Measurements from ENCODE around the gene PIGS.

The PIGS gene

DNA sequence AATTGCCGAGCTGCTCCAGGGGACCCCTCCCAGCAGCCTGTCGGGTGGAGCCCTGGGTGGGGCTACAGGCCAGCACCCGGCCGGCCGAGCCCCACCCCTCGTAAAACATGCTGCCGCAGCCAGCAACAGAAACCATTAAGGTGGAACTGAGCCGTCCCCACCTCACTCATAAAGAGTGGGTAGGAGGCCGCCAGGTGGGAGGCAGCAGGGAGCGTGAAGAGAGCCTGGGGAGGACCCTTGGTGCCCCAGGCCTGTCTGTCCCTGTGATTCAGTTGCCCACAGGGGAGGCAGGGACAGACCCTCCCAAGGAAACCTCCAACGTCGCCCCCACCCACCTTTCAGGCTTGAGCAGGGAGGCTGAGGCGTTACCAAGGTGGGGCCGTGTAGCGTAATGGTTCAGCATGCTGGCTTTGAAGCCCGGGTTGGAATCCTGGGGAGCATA, 56.7 kb downstream of the PIGS start:
- no peak for DNase-seq (ENCODE audit: extremely low spot score)

GRCh38 chr17:28513476-28513875, 57.8 kb downstream of the PIGS start:
- no peak for TF ChIP-seq FOXA1 (IDR thresholded peaks at IDR 0.05)
- no peak for TF ChIP-seq L3MBTL2 (conservative IDR thresholded peaks at IDR 0.05)
- no peak for TF ChIP-seq NFRKB (IDR thresholded peaks at IDR 0.05)
- no peak for TF ChIP-seq SUZ12 (IDR thresholded peaks at IDR 0.05)
- TF ChIP-seq FOXM1 (IDR thresholded peaks at IDR 0.05; ENCODE audit: borderline replicate concordance): no peak
- no peak for TF ChIP-seq ARNT (IDR thresholded peaks at IDR 0.05)
- TF ChIP-seq BHLHE40 (IDR thresholded peaks at IDR 0.05; ENCODE audit: borderline replicate concordance): no peak
- no peak for TF ChIP-seq CTBP1 (IDR thresholded peaks at IDR 0.05; ENCODE audit: borderline replicate concordance)
- no peak for TF ChIP-seq ZNF384 (IDR thresholded peaks at IDR 0.05)
- POLR2A ChIA-PET: no interaction called here
- CTCF ChIA-PET: interaction anchor here (0.6 kb wide), 1 partner anchor 16 kb away, joined by 3 read pairs; no protein-coding TSS in a partner anchor
- no peak for DNase-seq (ENCODE audit: extremely low spot score)

More for the DNA sequence above, 56.7 kb downstream of the PIGS start:
- CTCF ChIA-PET: no interaction called here
- no peak for TF ChIP-seq ZNF384 (IDR thresholded peaks at IDR 0.05)
- no peak for TF ChIP-seq LEF1 (IDR thresholded peaks at IDR 0.05; ENCODE audit: borderline replicate concordance)
- no peak for TF ChIP-seq SP1 (IDR thresholded peaks at IDR 0.05)
- TF ChIP-seq HDGF (IDR thresholded peaks at IDR 0.05; ENCODE audit: borderline replicate concordance): no peak
- TF ChIP-seq FOXA1 (IDR thresholded peaks at IDR 0.05): no peak
- no peak for TF ChIP-seq CTBP1 (IDR thresholded peaks at IDR 0.05; ENCODE audit: borderline replicate concordance)
- TF ChIP-seq SUZ12 (IDR thresholded peaks at IDR 0.05): no peak
- TF ChIP-seq FOXM1 (IDR thresholded peaks at IDR 0.05; ENCODE audit: borderline replicate concordance): no peak
- TF ChIP-seq ELF4 (IDR thresholded peaks at IDR 0.05): no peak
- POLR2A ChIA-PET: no interaction called here

GRCh38 chr17:28511858-28512461, 59.4 kb downstream of the PIGS start:
- POLR2A ChIA-PET: interaction anchor here (0.7 kb wide), 1 partner anchor 14 kb away, joined by 3 read pairs; no protein-coding TSS in a partner anchor
- no peak for DNase-seq (ENCODE audit: extremely low spot score)
- TF ChIP-seq FOXK2 (IDR thresholded peaks at IDR 0.05) (no peak), HDGF (IDR thresholded peaks at IDR 0.05; ENCODE audit: borderline replicate concordance) (no peak), SUZ12 (IDR thresholded peaks at IDR 0.05) (no peak), BHLHE40 (IDR thresholded peaks at IDR 0.05; ENCODE audit: borderline replicate concordance) (no peak), ARNT (IDR thresholded peaks at IDR 0.05) (no peak), L3MBTL2 (conservative IDR thresholded peaks at IDR 0.05) (no peak), ZNF384 (IDR thresholded peaks at IDR 0.05) (no peak), FOXA1 (IDR thresholded peaks at IDR 0.05) (no peak), PKNOX1 (IDR thresholded peaks at IDR 0.05) (no peak), NFRKB (IDR thresholded peaks at IDR 0.05) (no peak), ELF4 (IDR thresholded peaks at IDR 0.05) (no peak), FOXM1 (IDR thresholded peaks at IDR 0.05; ENCODE audit: borderline replicate concordance) (no peak), TARDBP (IDR thresholded peaks at IDR 0.05) (no peak), SP1 (IDR thresholded peaks at IDR 0.05) (no peak), CTBP1 (IDR thresholded peaks at IDR 0.05; ENCODE audit: borderline replicate concordance) (no peak), LEF1 (IDR thresholded peaks at IDR 0.05; ENCODE audit: borderline replicate concordance) (no peak)
- CTCF ChIA-PET: no interaction called here

DNA sequence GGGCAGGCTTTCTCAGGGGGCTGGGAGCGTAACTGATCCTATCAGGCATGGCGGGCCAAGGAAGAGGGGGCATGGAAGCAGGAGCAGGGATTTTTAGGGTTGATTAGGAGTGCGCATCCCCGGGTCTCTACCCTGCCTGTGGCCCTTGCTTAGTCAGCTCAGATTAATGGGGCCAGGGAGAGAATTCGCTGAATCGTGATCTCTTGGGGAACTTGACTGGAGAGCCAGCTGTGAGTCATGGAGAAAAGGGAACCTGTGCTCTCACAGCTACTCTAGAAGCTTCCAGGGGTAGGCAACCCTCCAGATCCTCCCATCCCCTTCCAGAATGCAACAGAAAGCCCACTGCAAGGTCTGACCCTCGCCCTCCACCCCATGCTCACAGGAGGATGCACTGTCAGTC, 61.5 kb downstream of the PIGS start:
- ChIA-PET CTCF (no interaction called here), POLR2A (no interaction called here)
- TF ChIP-seq L3MBTL2 (conservative IDR thresholded peaks at IDR 0.05) (no peak), FOXA1 (IDR thresholded peaks at IDR 0.05) (no peak), TARDBP (IDR thresholded peaks at IDR 0.05) (no peak), LEF1 (IDR thresholded peaks at IDR 0.05; ENCODE audit: borderline replicate concordance) (no peak), FOXK2 (IDR thresholded peaks at IDR 0.05) (no peak)
- no peak for DNase-seq (ENCODE audit: extremely low spot score)

DNA sequence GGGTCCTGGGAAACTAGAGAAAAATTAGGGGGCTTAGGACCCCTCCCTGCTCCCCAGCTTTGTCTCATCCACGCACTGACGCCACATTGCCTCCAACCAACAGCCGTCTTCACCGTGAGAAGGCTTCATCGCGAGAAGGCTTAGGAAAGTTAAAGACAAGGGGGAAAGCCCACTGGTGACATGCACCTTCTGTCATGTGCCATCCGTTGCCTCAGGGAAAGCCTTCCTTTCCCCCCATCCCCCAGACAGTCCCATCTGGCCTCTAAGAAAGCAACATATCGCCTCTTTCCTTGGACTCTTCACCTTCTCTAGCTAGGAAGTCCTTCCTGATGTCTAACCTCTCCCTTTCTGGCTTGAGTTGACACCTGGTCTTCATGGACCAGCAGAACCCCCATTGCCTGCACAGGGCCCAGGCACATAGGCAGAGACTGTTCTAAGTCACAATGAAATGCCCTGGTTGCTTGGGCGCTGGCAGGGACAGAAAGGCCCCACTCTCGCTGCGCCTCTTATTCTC, 63.1 kb downstream of the PIGS start:
- ChIA-PET POLR2A (no interaction called here), CTCF (no interaction called here)
- TF ChIP-seq CTBP1 (IDR thresholded peaks at IDR 0.05; ENCODE audit: borderline replicate concordance) (no peak), SP1 (IDR thresholded peaks at IDR 0.05) (no peak), SUZ12 (IDR thresholded peaks at IDR 0.05) (no peak), FOXA1 (IDR thresholded peaks at IDR 0.05) (no peak), NFRKB (IDR thresholded peaks at IDR 0.05) (no peak), HDGF (IDR thresholded peaks at IDR 0.05; ENCODE audit: borderline replicate concordance) (no peak), LEF1 (IDR thresholded peaks at IDR 0.05; ENCODE audit: borderline replicate concordance) (no peak), FOXK2 (IDR thresholded peaks at IDR 0.05) (no peak), L3MBTL2 (conservative IDR thresholded peaks at IDR 0.05) (no peak), BHLHE40 (IDR thresholded peaks at IDR 0.05; ENCODE audit: borderline replicate concordance) (no peak)
- DNase-seq (ENCODE audit: extremely low spot score): no peak

- ChIA-PET CTCF (no interaction called here), POLR2A (no interaction called here)
- no peak for DNase-seq (ENCODE audit: extremely low spot score)
These were observed 63.6 kb downstream of the PIGS start for GRCh38 chr17:28507567-28508203.

GRCh38 chr17:28506763-28507487, 64.4 kb downstream of the PIGS start:
- ChIA-PET CTCF (no interaction called here), POLR2A (interaction anchor here (1.5 kb wide), 1 partner anchor 64 kb away, joined by 4 read pairs; the partner anchor contains the start of gene PIGS)
- no peak for DNase-seq (ENCODE audit: extremely low spot score)
- TF ChIP-seq FOXM1 (IDR thresholded peaks at IDR 0.05; ENCODE audit: borderline replicate concordance) (no peak), BHLHE40 (IDR thresholded peaks at IDR 0.05; ENCODE audit: borderline replicate concordance) (no peak), FOXA1 (IDR thresholded peaks at IDR 0.05) (no peak), TARDBP (IDR thresholded peaks at IDR 0.05) (no peak), PKNOX1 (IDR thresholded peaks at IDR 0.05) (no peak), ARNT (IDR thresholded peaks at IDR 0.05) (no peak), SUZ12 (IDR thresholded peaks at IDR 0.05) (no peak), L3MBTL2 (conservative IDR thresholded peaks at IDR 0.05) (no peak), CTBP1 (IDR thresholded peaks at IDR 0.05; ENCODE audit: borderline replicate concordance) (no peak), ELF4 (IDR thresholded peaks at IDR 0.05) (no peak)

More at GRCh38 chr17:28507567-28508203, 63.6 kb downstream of the PIGS start:
- TF ChIP-seq BHLHE40 (IDR thresholded peaks at IDR 0.05; ENCODE audit: borderline replicate concordance) (no peak), L3MBTL2 (conservative IDR thresholded peaks at IDR 0.05) (no peak), CTBP1 (IDR thresholded peaks at IDR 0.05; ENCODE audit: borderline replicate concordance) (no peak), SUZ12 (IDR thresholded peaks at IDR 0.05) (no peak)

Data from HEK293T (cell line).